Measurements from ENCODE around the gene EIF1B. TPM values are rescaled to one million over a fixed set of nuclear protein-coding genes. Genes with fewer than 3 reads are reported as not detected.

EIF1B gene
- total RNA-seq, 1 experiment from 2014 or later, result 13.0 TPM

DNA sequence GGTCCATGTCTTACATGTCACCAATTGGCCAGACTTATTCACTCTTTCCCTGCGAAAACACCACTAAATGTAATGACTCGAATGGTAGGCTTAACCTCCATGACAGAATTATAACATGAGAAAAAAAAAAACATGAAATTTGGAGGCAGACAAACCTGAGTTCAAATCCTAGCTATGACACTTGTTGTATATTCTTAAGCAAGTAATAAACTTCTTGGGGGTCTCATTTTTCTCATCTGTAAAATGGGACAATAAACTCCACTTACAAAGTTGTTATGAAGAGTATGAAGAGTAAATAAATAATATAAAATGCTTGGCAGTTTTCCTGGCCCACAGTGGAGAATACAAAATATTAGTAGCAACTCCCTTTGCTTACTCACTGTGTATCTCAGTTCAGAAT, 11.4 kb upstream of the EIF1B start:
- DNase-seq (ENCODE audit: low read depth in 1 of 2, low spot score in 2 of 2), result no peak
- H3K36me3 ChIP-seq, result no peaks in the 10 kb centered on the region
- H3K27me3 ChIP-seq (replicated peaks), result no peaks in the 10 kb centered on the region
- H3K4me3 ChIP-seq, result no peak overlapping the region
- H3K9me3 ChIP-seq (replicated peaks), result no peaks in the 10 kb centered on the region
- H3K4me1 ChIP-seq (replicated peaks), result peaks cover 12% of the 10 kb centered on the region
- H3K27ac ChIP-seq, result no peak overlapping the region

DNA sequence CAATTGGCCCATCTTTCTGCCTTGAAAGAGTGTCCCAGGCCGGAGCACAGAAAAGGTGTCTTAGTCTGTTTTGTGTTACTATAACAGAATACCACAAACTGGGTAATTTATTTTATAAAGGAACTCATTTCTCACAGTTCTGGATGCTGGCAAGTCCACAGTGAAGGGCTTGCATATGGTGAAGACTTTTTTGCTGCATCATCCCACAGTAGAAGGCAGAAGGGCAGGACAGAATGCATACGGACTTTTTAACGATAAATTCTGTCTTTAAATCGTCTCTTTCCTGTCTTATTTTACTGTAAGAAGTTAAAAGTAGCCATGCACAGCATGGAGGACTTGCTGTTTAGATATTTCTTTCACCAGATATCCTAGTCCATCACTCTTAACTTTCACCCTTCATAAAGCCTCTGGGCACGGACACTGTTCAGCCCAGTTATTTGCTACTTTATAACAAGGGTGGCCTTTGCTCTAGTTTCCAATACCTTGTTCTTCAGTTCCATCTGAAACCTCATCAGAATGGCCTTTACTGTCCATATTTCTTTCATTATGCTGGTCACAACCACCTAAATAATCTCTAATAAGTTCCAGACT, 10.3 kb upstream of the EIF1B start:
- H3K4me3 ChIP-seq, result no peak overlapping the region
- H3K27ac ChIP-seq, result peak overlapping the region; percentile 42
- H3K27me3 ChIP-seq (replicated peaks), result no peaks in the 10 kb centered on the region

DNA sequence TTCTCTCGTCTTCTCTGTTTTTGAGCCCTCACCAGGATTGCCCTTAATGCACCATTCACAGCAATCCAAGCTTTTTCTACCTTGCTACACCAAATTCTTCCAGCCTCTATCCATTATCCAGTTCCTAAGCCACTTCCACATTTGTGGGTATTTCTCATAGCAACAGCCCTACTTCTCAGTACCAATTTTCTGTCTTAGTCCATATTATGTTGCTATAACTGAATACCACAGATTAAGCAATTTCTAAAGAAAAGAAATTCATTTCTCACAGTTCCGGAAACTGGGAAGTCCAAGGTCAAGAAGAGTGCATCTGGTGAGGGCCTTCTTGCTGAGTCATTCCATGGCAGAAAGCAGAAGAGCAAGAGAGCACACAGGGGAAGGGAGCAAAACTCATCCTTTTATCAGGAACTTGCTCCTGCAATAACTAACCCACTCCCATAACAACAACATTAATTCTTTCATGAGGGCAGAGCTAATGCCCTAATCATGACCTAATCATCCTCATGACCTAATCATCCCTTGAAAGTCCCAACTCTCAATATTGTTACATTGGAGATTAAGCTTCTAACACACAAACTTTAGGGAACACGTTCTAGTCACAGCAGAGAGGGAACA, 9.7 kb upstream of the EIF1B start:
- H3K9me3 ChIP-seq (replicated peaks), result no peaks in the 10 kb centered on the region
- peak overlapping the region; percentile 42 for H3K27ac ChIP-seq
- H3K27me3 ChIP-seq (replicated peaks), result no peaks in the 10 kb centered on the region
- peak in 1 of 2 experiments; percentile 22 for DNase-seq (ENCODE audit: low read depth in 1 of 2, low spot score in 2 of 2)
- no peak overlapping the region for H3K4me3 ChIP-seq
- peaks cover 12% of the 10 kb centered on the region for H3K4me1 ChIP-seq (replicated peaks)
- no peaks in the 10 kb centered on the region for H3K36me3 ChIP-seq

More for the DNA sequence above, 10.3 kb upstream of the EIF1B start:
- Histone ChIP-seq H3K4me1 (replicated peaks) (peaks cover 12% of the 10 kb centered on the region), H3K36me3 (no peaks in the 10 kb centered on the region), H3K9me3 (replicated peaks) (no peaks in the 10 kb centered on the region)
- no peak for DNase-seq (ENCODE audit: low read depth in 1 of 2, low spot score in 2 of 2)

DNA sequence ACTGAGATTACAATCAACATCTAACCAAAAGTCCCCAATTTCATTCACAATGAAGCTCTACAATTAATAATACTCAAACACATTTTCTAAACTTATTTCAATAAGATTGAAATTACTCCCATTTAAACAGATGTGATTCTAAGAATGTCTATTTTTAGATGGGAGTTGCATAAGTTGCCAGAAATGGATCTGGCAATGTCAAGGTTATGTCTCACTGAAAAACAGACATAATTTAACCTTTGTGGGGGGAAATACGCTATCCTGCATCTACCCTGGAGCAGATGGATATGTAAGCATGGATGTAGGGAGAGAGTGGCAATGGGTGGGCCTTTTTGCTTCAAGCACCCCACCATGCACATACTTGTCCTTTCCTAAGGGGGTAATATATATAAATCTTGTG, 6.7 kb upstream of the EIF1B start:
- H3K9me3 ChIP-seq (replicated peaks), result no peaks in the 10 kb centered on the region
- no peak overlapping the region for H3K4me3 ChIP-seq
- H3K36me3 ChIP-seq, result no peaks in the 10 kb centered on the region
- H3K27me3 ChIP-seq (replicated peaks), result no peaks in the 10 kb centered on the region
- H3K27ac ChIP-seq, result no peak overlapping the region
- DNase-seq (ENCODE audit: low read depth in 1 of 2, low spot score in 2 of 2), result no peak
- peaks cover 12% of the 10 kb centered on the region for H3K4me1 ChIP-seq (replicated peaks)

DNA sequence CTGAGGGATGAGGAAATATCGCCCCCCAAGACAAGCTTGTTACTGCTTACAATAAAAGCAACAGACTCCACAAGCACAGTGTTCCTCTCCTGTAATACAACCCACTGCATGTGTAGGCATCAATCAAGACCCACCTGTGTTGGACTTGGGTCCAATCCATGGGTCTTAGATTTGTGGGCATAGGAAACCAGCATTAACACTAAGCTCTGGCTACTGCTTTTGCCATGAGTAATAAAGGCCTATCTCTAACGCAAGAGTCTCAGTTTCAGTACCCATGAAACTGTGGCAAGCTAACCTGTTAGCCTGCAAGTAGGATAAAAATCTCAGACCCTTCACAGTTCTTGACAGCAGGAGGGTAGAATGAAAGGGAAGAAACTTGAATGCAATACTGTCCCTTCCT, 5.2 kb upstream of the EIF1B start:
- Histone ChIP-seq H3K27me3 (replicated peaks) (no peaks in the 10 kb centered on the region), H3K9me3 (replicated peaks) (no peaks in the 10 kb centered on the region), H3K36me3 (no peaks in the 10 kb centered on the region), H3K27ac (no peak overlapping the region), H3K4me1 (replicated peaks) (peaks cover 16% of the 10 kb centered on the region), H3K4me3 (no peak overlapping the region)
- no peak for DNase-seq (ENCODE audit: low read depth in 1 of 2, low spot score in 2 of 2)

DNA sequence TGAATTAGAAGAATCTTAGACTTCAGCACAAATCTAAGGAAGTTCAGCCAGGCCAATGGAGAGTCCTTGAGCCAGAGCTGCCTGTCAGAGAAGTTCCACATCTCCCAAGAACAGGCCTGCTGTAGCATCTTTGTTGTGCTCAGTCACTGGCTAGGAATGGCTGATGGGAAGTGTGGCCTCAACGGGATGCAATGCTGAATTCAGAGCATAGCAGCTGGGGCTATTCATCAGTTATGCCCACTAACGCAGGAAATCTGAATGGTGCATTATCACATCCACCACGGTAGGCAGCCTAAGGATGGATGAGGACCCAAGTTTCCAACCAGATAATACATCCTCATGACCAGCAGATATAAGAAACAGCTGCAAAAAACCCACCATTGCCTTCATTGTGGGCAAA, 3.2 kb upstream of the EIF1B start:
- no peak for DNase-seq (ENCODE audit: low read depth in 1 of 2, low spot score in 2 of 2)

DNA sequence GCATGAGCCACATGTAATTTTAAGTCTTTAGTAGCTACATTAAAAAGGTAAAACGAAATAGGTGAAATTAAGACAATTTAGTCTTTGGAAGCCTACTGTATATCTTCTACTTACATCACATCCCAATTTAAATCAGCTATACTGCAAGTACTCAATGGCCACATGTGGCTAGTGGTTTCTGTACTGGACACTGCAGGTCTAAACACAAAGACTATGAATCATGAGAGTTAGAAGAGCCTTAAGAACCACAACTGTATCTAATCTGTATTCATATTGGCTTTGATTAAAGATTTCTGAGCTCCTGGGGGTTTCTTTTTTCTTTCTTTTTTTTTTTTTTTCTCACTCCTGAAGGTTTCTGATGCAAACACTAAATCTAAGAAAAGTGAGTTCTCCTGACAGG, 2.3 kb upstream of the EIF1B start:
- H3K4me1 ChIP-seq (replicated peaks), result peaks cover 5% of the 10 kb centered on the region

More for the DNA sequence above, 3.2 kb upstream of the EIF1B start:
- H3K27ac ChIP-seq, result no peak overlapping the region
- peaks cover 10% of the 10 kb centered on the region for H3K36me3 ChIP-seq
- H3K4me1 ChIP-seq (replicated peaks), result peaks cover 5% of the 10 kb centered on the region
- H3K27me3 ChIP-seq (replicated peaks), result no peaks in the 10 kb centered on the region
- H3K9me3 ChIP-seq (replicated peaks), result no peaks in the 10 kb centered on the region
- H3K4me3 ChIP-seq, result no peak overlapping the region

DNA sequence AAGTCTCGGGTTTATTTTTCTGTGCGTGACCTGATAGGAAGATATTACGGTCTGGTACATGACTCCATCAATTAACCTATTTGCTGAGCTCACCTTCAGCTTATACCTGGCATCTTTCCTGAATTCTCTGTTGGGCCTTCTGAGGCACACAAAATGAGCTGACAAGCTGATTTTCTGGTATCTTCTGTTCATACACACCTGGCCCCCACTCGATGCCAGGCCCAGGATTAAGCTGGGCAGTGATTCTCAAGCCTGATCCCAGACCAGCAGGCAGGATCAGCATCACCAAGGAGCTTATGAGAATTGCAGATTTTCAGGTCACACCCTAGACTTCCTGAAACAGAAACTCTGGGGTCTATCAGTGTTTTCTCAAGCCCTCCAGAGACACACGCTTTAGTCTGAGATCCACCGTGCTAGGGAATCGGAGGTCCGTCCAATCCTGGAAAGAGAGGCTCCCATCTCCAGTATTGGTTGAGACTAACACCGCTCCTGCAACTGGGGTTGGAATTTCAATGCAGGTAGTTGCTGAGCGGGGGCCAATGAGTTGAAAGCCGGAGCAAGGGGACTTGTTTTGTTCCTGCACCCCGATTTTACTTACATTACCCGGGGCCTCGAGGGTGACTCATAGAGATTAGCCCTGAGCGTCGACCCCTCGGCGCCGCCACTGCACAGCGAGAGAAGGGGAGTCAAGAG, 636 bp upstream of the EIF1B start:
- Histone ChIP-seq H3K4me3 (peak overlapping the region; percentile 76), H3K27me3 (replicated peaks) (no peaks in the 10 kb centered on the region), H3K9me3 (replicated peaks) (no peaks in the 10 kb centered on the region), H3K4me1 (replicated peaks) (peaks cover 5% of the 10 kb centered on the region), H3K36me3 (peaks cover 35% of the 10 kb centered on the region), H3K27ac (peak overlapping the region; percentile 1; the same call in 1 of the 2 replicates)
- DNase-seq (ENCODE audit: low read depth in 1 of 2, low spot score in 2 of 2), result no peak

More for the DNA sequence above, 2.3 kb upstream of the EIF1B start:
- no peaks in the 10 kb centered on the region for H3K27me3 ChIP-seq (replicated peaks)
- no peak overlapping the region for H3K4me3 ChIP-seq
- no peaks in the 10 kb centered on the region for H3K9me3 ChIP-seq (replicated peaks)
- DNase-seq (ENCODE audit: low read depth in 1 of 2, low spot score in 2 of 2), result no peak
- H3K36me3 ChIP-seq, result peaks cover 18% of the 10 kb centered on the region
- no peak overlapping the region for H3K27ac ChIP-seq

DNA sequence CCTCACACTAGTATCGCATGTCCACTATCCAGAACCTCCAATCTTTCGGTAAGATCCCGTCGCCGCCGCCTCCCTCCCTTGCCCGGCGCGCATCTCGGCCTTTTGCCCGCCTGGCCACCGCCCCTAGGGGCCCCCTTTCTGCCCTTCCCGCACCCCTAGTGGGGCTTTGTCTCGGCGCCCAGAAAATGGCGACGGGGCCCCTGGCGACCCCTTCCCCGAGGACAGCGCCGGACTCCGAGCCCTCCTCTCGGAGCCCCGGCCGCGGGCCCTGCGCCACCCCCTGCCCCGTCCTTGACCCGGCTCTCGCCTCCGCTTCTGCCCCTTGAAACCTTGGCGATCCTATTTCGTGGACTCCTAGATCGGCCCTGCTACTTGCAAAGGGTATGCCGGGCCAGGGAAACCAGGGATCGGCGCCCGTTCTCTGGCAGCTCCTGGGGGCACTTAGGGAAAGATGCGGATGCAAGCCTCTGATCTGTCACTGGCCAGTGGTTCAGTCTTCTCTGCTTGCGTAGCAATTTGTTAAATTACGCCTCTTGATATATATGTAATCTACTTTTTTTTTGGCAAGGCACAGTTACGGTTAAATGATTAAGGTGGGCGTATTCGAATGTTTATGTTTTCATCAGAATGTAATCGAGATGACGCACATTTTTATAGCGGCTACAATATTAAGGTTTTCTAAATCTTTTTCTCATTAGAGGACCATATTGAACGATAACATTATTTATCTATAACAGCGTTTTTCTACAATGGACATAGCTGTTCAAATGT, 603 bp downstream of the EIF1B start:
- peaks cover 5% of the 10 kb centered on the region for H3K4me1 ChIP-seq (replicated peaks)
- peak overlapping the region; percentile 69 for H3K27ac ChIP-seq
- no peaks in the 10 kb centered on the region for H3K27me3 ChIP-seq (replicated peaks)
- DNase-seq (ENCODE audit: low read depth in 1 of 2, low spot score in 2 of 2), result no peak
- H3K36me3 ChIP-seq, result peaks cover 41% of the 10 kb centered on the region
- H3K4me3 ChIP-seq, result peak overlapping the region; percentile 76
- H3K9me3 ChIP-seq (replicated peaks), result no peaks in the 10 kb centered on the region

DNA sequence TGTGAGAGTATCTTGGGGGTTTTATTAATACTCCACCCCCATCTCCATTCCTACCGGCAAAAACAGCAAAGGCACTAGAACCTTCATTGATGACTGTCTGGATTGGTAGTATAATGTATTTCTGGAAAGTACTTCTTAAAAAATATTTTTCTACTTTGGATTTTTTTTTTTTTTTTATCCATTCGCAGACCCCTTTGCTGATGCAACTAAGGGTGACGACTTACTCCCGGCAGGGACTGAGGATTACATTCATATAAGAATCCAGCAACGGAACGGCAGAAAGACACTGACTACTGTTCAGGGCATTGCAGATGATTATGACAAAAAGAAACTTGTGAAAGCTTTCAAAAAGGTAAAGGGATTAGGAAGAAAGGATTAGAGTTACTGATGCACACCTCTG, 1.2 kb downstream of the EIF1B start:
- H3K27ac ChIP-seq, result peak overlapping the region; percentile 69; the same call in 1 of the 2 replicates
- DNase-seq (ENCODE audit: low read depth in 1 of 2, low spot score in 2 of 2), result no peak

DNA sequence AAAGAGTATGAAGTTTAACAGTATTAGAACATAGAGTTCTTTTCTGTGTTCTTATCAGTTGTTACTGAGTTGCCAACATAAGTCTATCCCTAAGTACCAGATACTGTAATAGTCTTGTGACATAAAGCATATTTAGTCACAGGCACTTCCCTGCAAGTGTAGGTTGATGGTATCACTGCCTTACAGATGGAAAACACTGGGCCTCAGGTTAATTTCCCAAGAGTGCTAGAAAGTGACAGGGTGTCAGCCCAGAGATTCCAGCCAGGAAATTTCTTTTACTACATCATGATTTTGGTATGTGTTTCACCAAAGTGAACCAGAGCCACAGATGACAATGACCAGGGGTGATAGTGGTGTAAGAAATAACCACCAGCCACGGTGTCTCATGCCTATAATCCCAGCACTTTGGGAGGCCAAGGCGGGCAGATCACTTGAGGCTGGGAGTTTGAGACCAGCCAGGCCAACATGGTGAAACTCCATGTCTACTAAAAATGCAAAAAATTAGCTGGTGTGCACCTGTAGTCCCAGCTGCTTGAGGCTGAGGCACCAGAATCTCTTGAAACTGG, 3.2 kb downstream of the EIF1B start:
- Histone ChIP-seq H3K9me3 (replicated peaks) (no peaks in the 10 kb centered on the region), H3K27ac (no peak overlapping the region), H3K27me3 (replicated peaks) (no peaks in the 10 kb centered on the region), H3K4me1 (replicated peaks) (peaks cover 5% of the 10 kb centered on the region), H3K4me3 (no peak overlapping the region), H3K36me3 (peaks cover 41% of the 10 kb centered on the region)
- DNase-seq (ENCODE audit: low read depth in 1 of 2, low spot score in 2 of 2), result no peak

More for the DNA sequence above, 1.2 kb downstream of the EIF1B start:
- H3K9me3 ChIP-seq (replicated peaks), result no peaks in the 10 kb centered on the region
- no peaks in the 10 kb centered on the region for H3K27me3 ChIP-seq (replicated peaks)
- H3K4me3 ChIP-seq, result peak overlapping the region; percentile 76
- peaks cover 41% of the 10 kb centered on the region for H3K36me3 ChIP-seq
- peaks cover 5% of the 10 kb centered on the region for H3K4me1 ChIP-seq (replicated peaks)

DNA sequence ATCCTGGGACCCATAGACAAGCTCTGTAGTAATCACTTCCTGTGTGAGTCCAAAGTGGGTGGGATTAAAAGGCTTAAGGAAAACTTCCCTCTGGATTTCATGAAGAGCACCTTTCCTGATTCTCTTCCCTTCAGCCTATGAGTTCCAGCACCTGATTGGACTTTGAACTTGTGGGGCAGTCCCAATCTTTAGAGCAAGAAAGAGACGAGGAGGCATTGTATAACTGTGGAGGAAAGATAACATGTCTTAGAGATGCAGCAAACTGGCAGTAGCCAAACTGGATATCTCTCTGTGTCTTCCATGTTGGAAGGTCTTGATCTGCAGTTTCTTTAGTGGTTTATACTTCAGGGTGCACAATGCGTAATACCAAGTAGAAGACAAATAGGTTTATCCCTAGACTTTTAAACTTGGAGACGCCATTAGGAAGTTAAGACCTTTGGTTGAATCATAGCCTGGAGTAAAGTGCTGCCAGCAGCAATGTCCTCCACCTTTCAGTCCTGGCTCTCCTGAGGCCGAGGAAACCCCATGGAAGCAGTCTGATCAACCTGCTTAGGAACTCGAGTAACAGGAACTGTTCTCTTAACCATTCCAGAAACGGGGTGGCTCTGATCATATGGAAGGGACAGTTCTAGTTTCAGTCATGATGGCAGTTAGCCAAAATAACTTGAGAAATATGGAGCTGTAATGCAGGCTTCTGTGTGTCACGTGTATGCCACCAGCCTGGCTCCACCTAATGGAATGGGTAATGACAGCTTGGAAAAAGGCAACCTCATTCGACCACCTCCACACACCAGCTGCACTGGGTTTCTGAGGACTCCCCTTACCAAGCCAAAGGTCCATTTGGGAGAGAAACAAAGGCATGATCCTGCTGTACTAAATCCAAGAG, 4.7 kb downstream of the EIF1B start:
- no peak overlapping the region for H3K27ac ChIP-seq

More for the DNA sequence above, 4.7 kb downstream of the EIF1B start:
- H3K27me3 ChIP-seq (replicated peaks), result no peaks in the 10 kb centered on the region
- no peaks in the 10 kb centered on the region for H3K9me3 ChIP-seq (replicated peaks)
- no peak overlapping the region for H3K4me3 ChIP-seq
- H3K4me1 ChIP-seq (replicated peaks), result peaks cover 1% of the 10 kb centered on the region
- DNase-seq (ENCODE audit: low read depth in 1 of 2, low spot score in 2 of 2), result no peak
- H3K36me3 ChIP-seq, result peaks cover 41% of the 10 kb centered on the region

All from SJSA1 (cell line).